CD4-positive, alpha-beta T cell treated with Interferon alpha-2 for 1 hour (primary cell): ENCODE results near the gene LCN12.
A peak's percentile ranks its signal among the peaks of the same experiment; 100 is the strongest.

Source experiments
- DNase-seq, 2 donors: peaks; one replicate each; pipeline ENCODE4 v3.0.0-alpha.2; 2020 to 2022

Gene LCN12

DNA sequence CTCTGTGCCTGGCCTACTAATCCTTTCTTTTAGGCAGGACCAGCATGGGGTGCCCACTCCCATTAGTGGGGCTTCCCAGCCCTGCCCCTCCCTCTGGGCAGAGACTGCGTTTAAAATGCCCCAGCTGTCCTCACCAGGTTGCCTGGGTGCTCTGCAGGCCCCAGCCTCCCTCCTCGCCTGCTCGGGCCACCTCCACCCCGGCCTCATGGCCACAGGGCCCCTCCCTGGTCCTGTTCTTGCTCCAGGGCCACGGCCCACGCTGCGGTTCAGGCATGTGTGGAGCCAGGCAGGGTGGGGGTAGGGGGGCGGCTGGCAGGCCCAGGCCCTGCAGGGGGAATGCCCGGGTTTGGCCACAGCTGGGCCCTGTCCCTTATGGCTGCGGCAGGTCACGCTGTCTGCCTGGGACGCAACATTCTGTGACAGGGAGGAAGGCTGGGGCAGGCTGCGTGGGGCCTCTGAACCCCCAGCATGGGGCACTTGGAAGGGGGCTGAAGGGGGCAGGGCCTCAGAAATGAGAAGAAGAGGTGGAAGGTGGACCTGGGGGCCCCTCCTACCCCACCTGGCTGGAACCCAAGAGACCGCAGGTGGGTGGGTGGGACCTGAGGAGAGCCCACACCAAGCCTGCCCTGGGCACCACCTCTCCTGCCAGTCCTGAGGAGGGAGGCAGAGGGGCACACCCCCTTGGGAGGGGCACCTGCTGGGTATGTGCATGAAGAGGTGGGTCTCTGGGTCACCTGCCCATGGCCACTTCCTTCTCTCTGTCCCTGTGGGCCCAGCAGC lies at the start of gene LCN12:
Gene LCN12 (plus strand): TSS at position 733 of the 780 bp plus-strand sequence. CDS start 55 bp downstream, outside the sequence.
- no peak for DNase-seq

DNA sequence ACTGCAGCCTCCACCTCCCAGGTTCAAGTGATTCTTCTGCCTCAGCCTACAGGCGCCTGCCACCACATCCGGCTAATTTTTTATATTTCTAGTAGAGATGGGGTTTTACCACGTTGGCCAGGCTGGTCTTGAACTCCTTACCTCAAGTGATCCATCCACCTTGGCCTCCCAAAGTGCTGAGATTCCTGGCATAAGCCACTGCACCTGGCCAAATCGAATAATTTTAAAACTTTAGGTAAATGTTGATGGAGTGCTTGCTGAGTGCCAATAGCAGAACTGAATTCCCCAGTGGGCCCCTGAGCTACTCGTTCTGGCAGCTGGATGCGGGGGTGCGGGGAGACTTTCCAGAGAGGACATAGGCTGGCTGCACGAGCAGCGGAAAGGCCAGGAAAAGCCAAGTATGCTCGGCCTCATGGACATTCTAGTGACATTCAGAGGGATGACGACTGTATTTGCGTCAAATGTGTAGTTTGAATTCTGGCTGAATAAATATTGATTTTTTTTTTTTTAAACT lies 49.0 kb upstream of the LCN12 start:
- DNase-seq: peak in 1 of 2 donors; percentile 58

GRCh38 chr9:136906266-136906665 lies 45.8 kb upstream of the LCN12 start:
- no peak for DNase-seq

- DNase-seq: no peak
These were observed 44.8 kb upstream of the LCN12 start for GRCh38 chr9:136907011-136907914.

DNA sequence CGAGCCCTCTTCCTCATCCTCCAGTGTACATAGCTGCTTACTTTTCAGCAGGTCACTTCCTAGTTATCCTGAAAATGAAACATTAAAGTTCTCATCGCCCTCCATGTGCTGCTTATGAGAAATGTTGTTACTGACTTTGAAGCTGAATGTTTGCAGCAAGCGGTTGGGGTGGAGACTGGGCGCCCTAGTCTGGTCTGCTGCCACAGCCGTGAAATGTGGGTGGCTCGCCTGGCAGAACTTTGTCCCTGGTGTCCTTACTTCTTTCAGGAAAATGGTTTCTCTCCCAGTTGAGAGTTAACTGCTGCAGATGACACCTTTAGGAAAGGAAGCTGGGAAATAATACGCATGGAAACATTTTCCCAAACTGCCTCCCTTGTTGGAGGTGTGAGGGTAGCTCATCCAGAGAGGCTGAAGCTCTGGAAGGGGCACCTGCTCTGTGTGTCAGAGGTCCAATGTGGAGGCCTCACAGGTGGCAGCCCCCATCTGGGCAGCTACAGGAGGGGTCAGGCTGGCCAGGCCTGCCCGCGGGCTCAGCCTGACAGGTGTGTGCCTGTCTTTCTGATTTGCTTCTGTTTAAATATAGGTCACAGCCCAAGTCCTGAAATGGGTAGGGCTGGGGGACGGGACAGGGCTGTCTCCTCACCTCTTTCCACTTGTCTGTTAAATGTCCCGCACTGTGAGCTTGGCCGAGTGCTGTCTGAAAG lies 41.7 kb upstream of the LCN12 start:
- DNase-seq: no peak

DNA sequence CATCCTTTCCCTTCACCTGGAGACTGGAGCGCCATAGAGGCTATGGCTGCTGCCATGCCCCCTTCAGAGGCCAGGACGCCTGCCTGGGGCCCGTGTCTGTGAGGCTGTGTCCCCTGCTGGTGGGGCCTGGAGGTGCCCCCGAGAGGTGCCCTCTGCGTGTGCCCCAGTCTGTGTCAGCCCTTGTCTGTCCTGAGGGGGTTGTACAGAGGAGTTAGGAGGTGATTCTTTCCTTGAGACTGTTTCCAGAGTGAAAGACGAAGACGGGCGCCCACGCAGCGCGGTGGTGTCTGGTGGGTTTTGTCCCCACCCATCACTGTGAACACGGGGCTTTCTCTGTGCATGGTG lies 41.2 kb upstream of the LCN12 start:
- DNase-seq: no peak

DNA sequence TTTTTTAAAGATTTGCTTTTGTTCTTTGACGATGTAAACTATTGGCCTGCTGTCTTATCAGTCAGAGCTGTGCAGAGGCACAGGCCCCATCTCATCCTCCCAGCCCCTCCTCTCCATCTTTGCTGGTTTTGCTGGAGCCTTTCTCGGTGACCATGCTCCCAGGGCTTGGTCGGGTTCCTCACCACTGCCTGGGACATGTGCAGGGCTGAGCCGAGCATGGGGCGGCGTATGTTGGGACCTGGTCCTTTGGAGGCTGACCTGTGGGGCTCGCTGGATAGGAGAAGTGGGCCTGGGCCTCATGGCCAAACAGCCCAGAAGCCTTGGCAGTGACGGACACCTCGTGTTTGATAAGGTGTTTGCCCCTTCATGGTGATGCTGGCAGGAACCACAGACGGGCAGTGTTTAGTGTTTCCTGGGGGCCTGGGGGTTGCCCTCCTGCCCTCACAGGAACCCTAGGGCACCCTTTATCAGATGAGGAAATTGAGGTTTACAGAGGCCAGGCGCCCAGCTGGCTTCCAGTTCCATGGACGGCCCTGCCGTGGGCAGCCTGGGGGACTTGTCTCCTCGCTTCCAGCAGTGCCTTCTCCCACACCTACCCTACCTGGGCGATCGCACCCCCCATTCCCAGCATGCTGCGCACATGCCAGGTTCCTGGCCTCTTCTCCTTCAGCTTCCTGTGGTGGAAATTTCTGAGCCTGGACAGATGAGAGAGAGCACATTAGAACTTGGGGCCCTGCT lies 38.2 kb upstream of the LCN12 start:
- no peak for DNase-seq

DNA sequence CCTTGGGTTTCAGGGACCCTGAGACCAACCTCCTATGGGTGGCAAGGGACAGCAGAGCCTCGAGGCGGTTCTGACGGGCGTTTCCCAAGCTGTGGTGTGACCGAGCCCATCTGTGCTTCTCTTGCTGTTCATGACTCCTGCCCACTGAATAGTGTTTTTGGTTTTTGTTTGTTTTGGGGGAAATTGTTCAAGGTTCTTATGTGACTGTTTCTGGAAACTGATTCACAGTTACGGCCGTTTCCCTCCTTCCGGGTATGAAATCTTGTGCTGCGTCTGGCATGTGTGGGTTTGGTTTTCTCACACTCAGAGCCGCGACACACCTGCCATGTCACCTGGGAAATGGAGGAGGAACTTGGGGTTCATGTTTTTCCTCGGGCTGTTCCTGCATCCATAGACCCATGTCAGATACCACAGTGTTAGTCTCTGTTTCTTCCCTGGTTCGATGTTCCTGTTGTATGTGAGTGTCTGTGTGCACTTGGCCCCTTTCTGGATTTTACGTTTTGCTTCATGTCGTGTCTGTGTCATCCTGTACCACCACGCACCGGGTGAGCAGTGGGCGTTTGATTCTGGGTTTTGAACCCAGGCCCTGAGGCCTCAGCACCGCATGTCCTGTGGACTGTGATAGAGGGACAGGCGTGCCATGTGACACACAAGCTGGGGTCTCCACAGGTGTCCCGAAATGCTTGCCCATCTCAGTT lies 36.3 kb upstream of the LCN12 start:
- no peak for DNase-seq

GRCh38 chr9:136916330-136917184 lies 35.5 kb upstream of the LCN12 start:
- no peak for DNase-seq

DNA sequence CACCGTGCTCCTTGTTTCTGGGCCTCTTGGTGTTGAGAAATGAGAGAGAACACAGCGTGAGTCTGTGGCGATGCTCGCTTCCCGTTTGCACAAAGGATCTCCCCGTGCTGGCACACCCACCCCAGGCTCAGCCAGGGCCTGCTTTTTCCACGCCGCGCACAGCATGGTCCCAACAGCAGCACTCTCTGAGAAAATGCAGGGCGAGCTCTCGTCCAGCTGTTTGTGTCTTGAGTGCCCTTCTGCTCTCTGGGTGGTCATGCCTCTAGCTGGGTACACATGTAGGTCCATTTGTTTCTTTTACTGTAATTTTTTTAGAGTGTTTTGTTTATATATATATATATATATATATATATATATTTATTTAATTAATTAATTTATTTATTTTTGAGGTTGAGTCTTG lies 34.2 kb upstream of the LCN12 start:
- no peak for DNase-seq

GRCh38 chr9:136920069-136920468 lies 32.0 kb upstream of the LCN12 start:
- no peak for DNase-seq

GRCh38 chr9:136920734-136921231 lies 31.3 kb upstream of the LCN12 start:
- DNase-seq: no peak

GRCh38 chr9:136921307-136921706 lies 30.8 kb upstream of the LCN12 start:
- DNase-seq: no peak

- no peak for DNase-seq
These were observed 30.4 kb upstream of the LCN12 start for GRCh38 chr9:136921718-136922117.

DNA sequence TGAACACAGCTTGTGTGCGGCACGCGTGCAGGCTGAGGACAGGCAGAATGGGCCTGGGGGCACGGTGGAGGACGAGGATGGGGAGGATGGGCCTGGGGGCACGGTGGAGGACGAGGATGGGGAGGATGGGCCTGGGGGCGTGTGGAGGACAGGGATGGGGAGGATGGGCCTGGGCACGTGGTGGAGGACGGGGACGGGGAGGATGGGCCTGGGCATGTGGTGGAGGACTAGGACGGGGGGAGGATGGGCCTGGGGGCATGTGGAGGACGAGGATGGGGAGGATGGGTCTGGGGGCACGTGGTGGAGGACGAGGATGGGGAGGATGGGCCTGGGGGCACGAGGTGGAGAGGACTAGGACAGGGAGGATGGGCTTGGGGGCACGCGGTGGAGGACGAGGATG lies 29.5 kb upstream of the LCN12 start:
- DNase-seq: no peak

DNA sequence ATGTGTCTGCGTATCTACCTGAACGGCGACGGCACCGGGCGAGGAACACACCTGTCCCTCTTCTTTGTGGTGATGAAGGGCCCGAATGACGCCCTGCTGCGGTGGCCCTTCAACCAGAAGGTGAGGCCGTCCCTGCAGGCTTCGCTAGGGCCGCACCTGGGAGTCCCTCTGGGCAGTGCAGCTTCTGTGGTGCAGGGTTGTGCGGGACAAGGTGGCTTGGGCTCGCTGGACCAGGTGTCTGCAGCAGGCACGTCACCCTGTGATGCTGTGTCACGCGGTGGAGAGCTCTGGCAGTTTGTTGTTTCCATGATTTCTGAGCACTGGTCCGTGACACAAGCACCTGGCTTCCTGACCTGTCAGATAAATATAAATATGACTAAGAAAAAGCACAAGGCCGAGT lies 28.2 kb upstream of the LCN12 start:
- DNase-seq: no peak

- DNase-seq: no peak
These were observed 26.5 kb upstream of the LCN12 start for GRCh38 chr9:136925414-136926153.

DNA sequence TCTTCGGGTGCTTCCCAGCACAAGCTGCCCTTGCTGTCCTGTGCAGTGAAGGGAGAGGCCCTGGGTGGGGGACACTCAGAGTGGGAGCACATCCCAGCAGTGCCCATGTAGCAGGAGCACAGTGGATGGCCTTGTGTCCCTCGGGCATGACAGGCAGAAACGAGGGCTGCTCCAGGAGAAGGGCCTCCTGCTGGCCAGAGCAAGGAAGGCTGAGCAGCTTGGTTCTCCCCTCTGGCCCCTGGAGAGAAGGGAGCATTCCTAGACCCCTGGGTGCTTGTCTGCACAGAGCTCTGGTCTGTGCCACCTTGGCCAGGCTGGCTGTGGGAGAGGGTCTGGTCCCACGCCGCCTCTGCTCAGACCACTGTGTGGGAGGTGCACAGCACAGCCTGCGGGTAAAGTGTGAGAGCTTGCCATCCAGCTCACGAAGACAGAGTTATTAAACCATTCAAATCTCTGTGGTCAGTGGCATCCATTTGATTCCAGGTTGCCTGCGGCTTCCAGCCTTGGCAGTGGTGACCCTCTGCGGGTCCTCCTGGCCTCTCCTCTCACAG lies 25.8 kb upstream of the LCN12 start:
- DNase-seq: no peak

DNA sequence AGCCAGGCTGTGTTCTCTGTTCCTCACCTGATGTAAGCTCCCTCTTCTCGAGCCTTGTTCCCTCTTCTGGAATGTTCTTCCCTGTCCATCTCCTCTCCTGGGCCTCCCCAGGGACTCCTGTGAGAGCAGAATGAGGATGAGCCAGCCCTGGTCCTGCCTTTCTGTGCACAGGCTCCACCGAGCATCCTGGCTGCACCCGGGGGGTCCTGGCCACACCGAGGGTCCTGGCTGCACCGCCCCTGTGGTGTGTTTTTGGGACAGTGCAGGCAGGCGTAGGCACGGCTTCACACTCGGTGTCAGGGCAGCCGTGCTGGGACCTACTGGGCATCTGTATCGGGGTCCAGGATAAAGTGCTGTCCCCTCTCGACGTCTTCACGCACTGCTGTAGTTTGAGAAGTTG lies 25.3 kb upstream of the LCN12 start:
- DNase-seq: no peak
